WTC11 (cell line): ENCODE data around the gene AGL. TPM values are rescaled to one million over a fixed set of nuclear protein-coding genes. Genes with fewer than 3 reads are reported as not detected.

Source experiments
- ATAC-seq: fragments of 200-7000 bp; cut with Tn5 transposase; 2 replicates; pipeline ENCODE4 v1.10.0; 2021; ENCODE audit warnings: mild to moderate bottlenecking, moderate library complexity
- CTCF ChIA-PET: fragments of 300-600 bp; sonication (Branson Sonifier 250); formaldehyde crosslinking; loops from one replicate; lab custom pipeline; 2021; ENCODE audit warnings: antibody characterized with exemption; lab: Charles Lee
- POLR2A ChIA-PET: fragments of 350-600 bp; sonication (Branson Sonifier 250); formaldehyde crosslinking; loops from one replicate; lab custom pipeline; 2021; ENCODE audit warnings: antibody characterized with exemption; lab: Charles Lee
- DNase-seq: peaks from one replicate; pipeline ENCODE4 v3.0.0; 2021; ENCODE audit warnings: low spot score
- H3K27ac Mint-ChIP-seq: 2 replicates; pipeline ENCODE4 v1.8.0; 2021; ENCODE audit warnings: mixed read lengths
- H3K27me3 Mint-ChIP-seq: 2 replicates; pipeline ENCODE4 v1.8.0; 2021; ENCODE audit warnings: low read depth, mild to moderate bottlenecking, moderate library complexity, mixed read lengths
- H3K36me3 Mint-ChIP-seq: 2 replicates; pipeline ENCODE4 v1.8.0; 2021; ENCODE audit warnings: mixed read lengths
- H3K4me1 Mint-ChIP-seq: 2 replicates; pipeline ENCODE4 v1.8.0; 2022; ENCODE audit warnings: mixed read lengths
- H3K4me3 Mint-ChIP-seq: 2 replicates; pipeline ENCODE4 v1.8.0; 2021; ENCODE audit warnings: mild to moderate bottlenecking, moderate library complexity, mixed read lengths
- H3K9me3 Mint-ChIP-seq: 2 replicates; pipeline ENCODE4 v1.8.0; 2021; ENCODE audit warnings: mixed read lengths
- ATF1 ChIP-seq: sonication (generic); formaldehyde crosslinking; IDR thresholded peaks from 2 replicates; pipeline ENCODE4 v1.8.1; 2023; ENCODE audit warnings: mild to moderate bottlenecking, moderate library complexity, missing genetic modification reagents
- ETV6 ChIP-seq: sonication (generic); formaldehyde crosslinking; IDR thresholded peaks from 2 replicates; pipeline ENCODE4 v1.8.1; 2022; ENCODE audit warnings: mild to moderate bottlenecking, missing genetic modification reagents
- JAZF1 ChIP-seq: fragments of 250-450 bp; sonication (Bioruptor Pico); IDR thresholded peaks from 2 replicates; pipeline ENCODE4 v1.9.0; 2021; ENCODE audit warnings: moderate library complexity, mild to moderate bottlenecking, inconsistent platforms
- NR3C1 ChIP-seq: sonication (generic); formaldehyde crosslinking; conservative IDR thresholded peaks from 2 replicates; pipeline ENCODE4 v1.8.1; 2023; ENCODE audit warnings: low read depth, mild to moderate bottlenecking, missing genetic modification reagents
- RORB ChIP-seq: fragments of 250-450 bp; sonication (Bioruptor Pico); IDR thresholded peaks from 2 replicates; pipeline ENCODE4 v1.9.0; 2021; ENCODE audit warnings: mild to moderate bottlenecking
- SMAD3 ChIP-seq: sonication (generic); formaldehyde crosslinking; IDR thresholded peaks from 2 replicates; pipeline ENCODE4 v1.8.0; 2022; ENCODE audit warnings: missing genetic modification reagents, mild to moderate bottlenecking, borderline replicate concordance
- SP1 ChIP-seq: sonication (generic); formaldehyde crosslinking; conservative IDR thresholded peaks from 2 replicates; pipeline ENCODE4 v1.8.1; 2022; ENCODE audit warnings: missing genetic modification reagents
- TEAD4 ChIP-seq: sonication (generic); formaldehyde crosslinking; IDR thresholded peaks from 2 replicates; pipeline ENCODE4 v1.8.0; 2022; ENCODE audit warnings: mild to moderate bottlenecking, missing genetic modification reagents
- TP53 ChIP-seq: sonication (generic); formaldehyde crosslinking; IDR thresholded peaks from 2 replicates; pipeline ENCODE4 v1.8.1; 2023; ENCODE audit warnings: mild to moderate bottlenecking, missing genetic modification reagents
- ZNF138 ChIP-seq: sonication (generic); formaldehyde crosslinking; conservative IDR thresholded peaks from 2 replicates; pipeline ENCODE4 v1.8.1; 2022; ENCODE audit warnings: mild to moderate bottlenecking, moderate library complexity, missing genetic modification reagents
- total RNA-seq: library from RNA; stranded (reverse); gene quantifications from 3 replicates; pipeline ENCODE4 v1.2.3, GENCODE V29; 2021
- TF ChIP-seq, protein P1 (sequence below): sonication (generic); formaldehyde crosslinking; IDR thresholded peaks from 2 replicates; pipeline ENCODE4 v1.8.1; 2023; ENCODE audit warnings: mild to moderate bottlenecking, missing genetic modification reagents, moderate library complexity
- TF ChIP-seq, protein P2 (sequence below): fragments of 250-450 bp; sonication (Bioruptor Pico); IDR thresholded peaks from 2 replicates; pipeline ENCODE4 v1.9.0; 2021; ENCODE audit warnings: moderate library complexity, mild to moderate bottlenecking, inconsistent platforms, borderline replicate concordance
- TF ChIP-seq, protein P3 (sequence below): sonication (generic); formaldehyde crosslinking; IDR thresholded peaks from 2 replicates; pipeline ENCODE4 v1.8.0; 2023; ENCODE audit warnings: missing genetic modification reagents, mild to moderate bottlenecking, borderline replicate concordance
- TF ChIP-seq, protein P4 (sequence below): sonication (generic); formaldehyde crosslinking; IDR thresholded peaks from 2 replicates; pipeline ENCODE4 v1.8.1; 2023; ENCODE audit warnings: mild to moderate bottlenecking, missing genetic modification reagents, moderate library complexity
- TF ChIP-seq, protein P5 (sequence below): sonication (generic); formaldehyde crosslinking; IDR thresholded peaks from 2 replicates; pipeline ENCODE4 v1.8.0; 2022; ENCODE audit warnings: mild to moderate bottlenecking, missing genetic modification reagents
- TF ChIP-seq, protein P6 (sequence below): sonication (generic); formaldehyde crosslinking; IDR thresholded peaks from 2 replicates; pipeline ENCODE4 v1.8.0; 2022; ENCODE audit warnings: mild to moderate bottlenecking, missing genetic modification reagents
- TF ChIP-seq, protein P7 (sequence below): sonication (generic); formaldehyde crosslinking; IDR thresholded peaks from 2 replicates; pipeline ENCODE4 v1.8.0; 2022; ENCODE audit warnings: mild to moderate bottlenecking, missing genetic modification reagents
- TF ChIP-seq, protein P8 (sequence below): sonication (generic); formaldehyde crosslinking; IDR thresholded peaks from 2 replicates; pipeline ENCODE4 v1.8.0; 2022; ENCODE audit warnings: mild to moderate bottlenecking, missing genetic modification reagents

The AGL gene
- total RNA-seq, 1 experiment from 2014 or later = 22.5 TPM

DNA sequence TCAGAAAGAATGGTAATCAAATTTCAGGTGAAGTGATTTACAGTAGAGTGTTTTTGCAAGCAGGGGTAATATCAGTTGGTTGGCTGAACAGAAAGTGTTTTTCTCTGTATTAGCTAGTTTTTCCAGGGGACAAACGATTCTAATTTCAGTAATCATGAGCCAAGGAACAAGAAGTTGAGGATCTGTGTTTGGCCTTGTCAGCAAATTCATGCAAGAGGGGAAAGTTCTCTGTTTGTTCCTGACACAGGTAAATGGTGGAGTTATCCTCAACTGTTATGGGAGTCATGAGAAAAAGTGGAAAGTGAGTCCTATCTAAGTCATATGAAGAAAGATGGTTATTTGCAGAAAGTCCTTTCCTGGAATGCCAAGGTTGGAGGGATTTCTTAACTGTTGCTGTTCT is 95.0 kb downstream of the AGL start:
- ATAC-seq = no peak
- CTCF ChIA-PET = no interaction called here
- no peaks in the 10 kb centered on the region for H3K9me3 Mint-ChIP-seq
- no peak overlapping the region for H3K27ac Mint-ChIP-seq
- TF ChIP-seq ETV6 (no peak), SP1 (no peak), NR3C1 (CRISPR knock-in tag) (no peak), RORB (CRISPR knock-in tag) (no peak), JAZF1 (CRISPR knock-in tag) (no peak), ATF1 (CRISPR knock-in tag) (no peak)
- TF ChIP-seq, protein P1, sequence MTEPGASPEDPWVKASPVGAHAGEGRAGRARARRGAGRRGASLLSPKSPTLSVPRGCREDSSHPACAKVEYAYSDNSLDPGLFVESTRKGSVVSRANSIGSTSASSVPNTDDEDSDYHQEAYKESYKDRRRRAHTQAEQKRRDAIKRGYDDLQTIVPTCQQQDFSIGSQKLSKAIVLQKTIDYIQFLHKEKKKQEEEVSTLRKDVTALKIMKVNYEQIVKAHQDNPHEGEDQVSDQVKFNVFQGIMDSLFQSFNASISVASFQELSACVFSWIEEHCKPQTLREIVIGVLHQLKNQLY (CRISPR knock-in tag) = no peak
- TF ChIP-seq, protein P2, sequence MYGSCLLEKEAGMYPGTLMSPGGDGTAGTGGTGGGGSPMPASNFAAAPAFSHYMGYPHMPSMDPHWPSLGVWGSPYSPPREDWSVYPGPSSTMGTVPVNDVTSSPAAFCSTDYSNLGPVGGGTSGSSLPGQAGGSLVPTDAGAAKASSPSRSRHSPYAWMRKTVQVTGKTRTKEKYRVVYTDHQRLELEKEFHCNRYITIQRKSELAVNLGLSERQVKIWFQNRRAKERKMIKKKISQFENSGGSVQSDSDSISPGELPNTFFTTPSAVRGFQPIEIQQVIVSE (CRISPR knock-in tag) = no peak
- TF ChIP-seq, protein P3, sequence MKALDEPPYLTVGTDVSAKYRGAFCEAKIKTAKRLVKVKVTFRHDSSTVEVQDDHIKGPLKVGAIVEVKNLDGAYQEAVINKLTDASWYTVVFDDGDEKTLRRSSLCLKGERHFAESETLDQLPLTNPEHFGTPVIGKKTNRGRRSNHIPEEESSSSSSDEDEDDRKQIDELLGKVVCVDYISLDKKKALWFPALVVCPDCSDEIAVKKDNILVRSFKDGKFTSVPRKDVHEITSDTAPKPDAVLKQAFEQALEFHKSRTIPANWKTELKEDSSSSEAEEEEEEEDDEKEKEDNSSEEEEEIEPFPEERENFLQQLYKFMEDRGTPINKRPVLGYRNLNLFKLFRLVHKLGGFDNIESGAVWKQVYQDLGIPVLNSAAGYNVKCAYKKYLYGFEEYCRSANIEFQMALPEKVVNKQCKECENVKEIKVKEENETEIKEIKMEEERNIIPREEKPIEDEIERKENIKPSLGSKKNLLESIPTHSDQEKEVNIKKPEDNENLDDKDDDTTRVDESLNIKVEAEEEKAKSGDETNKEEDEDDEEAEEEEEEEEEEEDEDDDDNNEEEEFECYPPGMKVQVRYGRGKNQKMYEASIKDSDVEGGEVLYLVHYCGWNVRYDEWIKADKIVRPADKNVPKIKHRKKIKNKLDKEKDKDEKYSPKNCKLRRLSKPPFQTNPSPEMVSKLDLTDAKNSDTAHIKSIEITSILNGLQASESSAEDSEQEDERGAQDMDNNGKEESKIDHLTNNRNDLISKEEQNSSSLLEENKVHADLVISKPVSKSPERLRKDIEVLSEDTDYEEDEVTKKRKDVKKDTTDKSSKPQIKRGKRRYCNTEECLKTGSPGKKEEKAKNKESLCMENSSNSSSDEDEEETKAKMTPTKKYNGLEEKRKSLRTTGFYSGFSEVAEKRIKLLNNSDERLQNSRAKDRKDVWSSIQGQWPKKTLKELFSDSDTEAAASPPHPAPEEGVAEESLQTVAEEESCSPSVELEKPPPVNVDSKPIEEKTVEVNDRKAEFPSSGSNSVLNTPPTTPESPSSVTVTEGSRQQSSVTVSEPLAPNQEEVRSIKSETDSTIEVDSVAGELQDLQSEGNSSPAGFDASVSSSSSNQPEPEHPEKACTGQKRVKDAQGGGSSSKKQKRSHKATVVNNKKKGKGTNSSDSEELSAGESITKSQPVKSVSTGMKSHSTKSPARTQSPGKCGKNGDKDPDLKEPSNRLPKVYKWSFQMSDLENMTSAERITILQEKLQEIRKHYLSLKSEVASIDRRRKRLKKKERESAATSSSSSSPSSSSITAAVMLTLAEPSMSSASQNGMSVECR (CRISPR knock-in tag) = no peak
- TF ChIP-seq, protein P4, sequence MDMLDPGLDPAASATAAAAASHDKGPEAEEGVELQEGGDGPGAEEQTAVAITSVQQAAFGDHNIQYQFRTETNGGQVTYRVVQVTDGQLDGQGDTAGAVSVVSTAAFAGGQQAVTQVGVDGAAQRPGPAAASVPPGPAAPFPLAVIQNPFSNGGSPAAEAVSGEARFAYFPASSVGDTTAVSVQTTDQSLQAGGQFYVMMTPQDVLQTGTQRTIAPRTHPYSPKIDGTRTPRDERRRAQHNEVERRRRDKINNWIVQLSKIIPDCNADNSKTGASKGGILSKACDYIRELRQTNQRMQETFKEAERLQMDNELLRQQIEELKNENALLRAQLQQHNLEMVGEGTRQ (CRISPR knock-in tag) = no peak
- TF ChIP-seq, protein P5, sequence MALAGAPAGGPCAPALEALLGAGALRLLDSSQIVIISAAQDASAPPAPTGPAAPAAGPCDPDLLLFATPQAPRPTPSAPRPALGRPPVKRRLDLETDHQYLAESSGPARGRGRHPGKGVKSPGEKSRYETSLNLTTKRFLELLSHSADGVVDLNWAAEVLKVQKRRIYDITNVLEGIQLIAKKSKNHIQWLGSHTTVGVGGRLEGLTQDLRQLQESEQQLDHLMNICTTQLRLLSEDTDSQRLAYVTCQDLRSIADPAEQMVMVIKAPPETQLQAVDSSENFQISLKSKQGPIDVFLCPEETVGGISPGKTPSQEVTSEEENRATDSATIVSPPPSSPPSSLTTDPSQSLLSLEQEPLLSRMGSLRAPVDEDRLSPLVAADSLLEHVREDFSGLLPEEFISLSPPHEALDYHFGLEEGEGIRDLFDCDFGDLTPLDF = no peak
- H3K4me1 Mint-ChIP-seq = no peaks in the 10 kb centered on the region; the same call in 1 of the 2 replicates
- no peaks in the 10 kb centered on the region for H3K36me3 Mint-ChIP-seq
- no peak overlapping the region for H3K4me3 Mint-ChIP-seq
- DNase-seq = no peak
- H3K27me3 Mint-ChIP-seq = no peaks in the 10 kb centered on the region
- POLR2A ChIA-PET = no interaction called here

DNA sequence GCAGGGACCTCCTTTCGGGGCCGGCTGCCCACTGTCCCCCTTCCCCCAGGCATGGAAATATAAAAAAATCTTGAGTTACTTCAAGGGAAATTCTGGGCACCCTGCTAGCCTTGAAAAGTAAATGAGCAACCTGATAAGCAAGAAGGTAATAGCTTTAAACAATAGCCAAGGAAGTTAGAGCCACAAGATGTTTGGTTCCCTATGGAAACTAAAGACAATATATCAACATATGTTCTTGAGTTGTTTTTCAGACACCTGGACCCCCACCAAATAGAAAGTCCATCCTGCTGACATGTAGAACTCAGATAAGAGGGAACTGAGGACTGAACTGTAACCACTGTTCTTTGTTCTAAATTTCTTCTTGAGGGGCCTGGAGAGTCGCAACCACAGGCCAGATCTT is 100.3 kb downstream of the AGL start:
- ChIA-PET CTCF (no interaction called here), POLR2A (no interaction called here)
- Mint-ChIP-seq H3K4me1 (0 out of 2 replicates have a peak, but pooled peaks cover 4% of the 10 kb centered on the region), H3K4me3 (no peak overlapping the region), H3K27me3 (no peaks in the 10 kb centered on the region), H3K9me3 (peaks cover 2% of the 10 kb centered on the region; the same call in 1 of the 2 replicates), H3K36me3 (no peaks in the 10 kb centered on the region), H3K27ac (no peak overlapping the region)
- DNase-seq = no peak
- no peak for ATAC-seq
- TF ChIP-seq, protein P6, sequence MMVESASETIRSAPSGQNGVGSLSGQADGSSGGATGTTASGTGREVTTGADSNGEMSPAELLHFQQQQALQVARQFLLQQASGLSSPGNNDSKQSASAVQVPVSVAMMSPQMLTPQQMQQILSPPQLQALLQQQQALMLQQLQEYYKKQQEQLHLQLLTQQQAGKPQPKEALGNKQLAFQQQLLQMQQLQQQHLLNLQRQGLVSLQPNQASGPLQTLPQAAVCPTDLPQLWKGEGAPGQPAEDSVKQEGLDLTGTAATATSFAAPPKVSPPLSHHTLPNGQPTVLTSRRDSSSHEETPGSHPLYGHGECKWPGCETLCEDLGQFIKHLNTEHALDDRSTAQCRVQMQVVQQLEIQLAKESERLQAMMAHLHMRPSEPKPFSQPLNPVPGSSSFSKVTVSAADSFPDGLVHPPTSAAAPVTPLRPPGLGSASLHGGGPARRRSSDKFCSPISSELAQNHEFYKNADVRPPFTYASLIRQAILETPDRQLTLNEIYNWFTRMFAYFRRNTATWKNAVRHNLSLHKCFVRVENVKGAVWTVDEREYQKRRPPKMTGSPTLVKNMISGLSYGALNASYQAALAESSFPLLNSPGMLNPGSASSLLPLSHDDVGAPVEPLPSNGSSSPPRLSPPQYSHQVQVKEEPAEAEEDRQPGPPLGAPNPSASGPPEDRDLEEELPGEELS = no peak
- TF ChIP-seq, protein P7, sequence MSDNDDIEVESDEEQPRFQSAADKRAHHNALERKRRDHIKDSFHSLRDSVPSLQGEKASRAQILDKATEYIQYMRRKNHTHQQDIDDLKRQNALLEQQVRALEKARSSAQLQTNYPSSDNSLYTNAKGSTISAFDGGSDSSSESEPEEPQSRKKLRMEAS (CRISPR knock-in tag) = no peak
- TF ChIP-seq RORB (CRISPR knock-in tag) (no peak), ZNF138 (no peak), SMAD3 (CRISPR knock-in tag) (no peak), ATF1 (CRISPR knock-in tag) (no peak), TEAD4 (CRISPR knock-in tag) (no peak), TP53 (CRISPR knock-in tag) (no peak)
- TF ChIP-seq, protein P3 (CRISPR knock-in tag) = no peak
- TF ChIP-seq, protein P8, sequence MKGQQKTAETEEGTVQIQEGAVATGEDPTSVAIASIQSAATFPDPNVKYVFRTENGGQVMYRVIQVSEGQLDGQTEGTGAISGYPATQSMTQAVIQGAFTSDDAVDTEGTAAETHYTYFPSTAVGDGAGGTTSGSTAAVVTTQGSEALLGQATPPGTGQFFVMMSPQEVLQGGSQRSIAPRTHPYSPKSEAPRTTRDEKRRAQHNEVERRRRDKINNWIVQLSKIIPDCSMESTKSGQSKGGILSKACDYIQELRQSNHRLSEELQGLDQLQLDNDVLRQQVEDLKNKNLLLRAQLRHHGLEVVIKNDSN = no peak
